ENCODE data around the gene SLC13A4. TPM values are rescaled to one million over a fixed set of nuclear protein-coding genes. Genes with fewer than 3 reads are reported as not detected.
A peak's percentile ranks its signal among the peaks of the same experiment; 100 is the strongest.

Gene SLC13A4
- total and polyA plus RNA-seq, 2 of the 13 experiments (the other 11 are each of a cell fraction or from before 2014, with no cell fraction given), result 0.04 TPM; not detected in 1

- TF ChIP-seq, protein P1, sequence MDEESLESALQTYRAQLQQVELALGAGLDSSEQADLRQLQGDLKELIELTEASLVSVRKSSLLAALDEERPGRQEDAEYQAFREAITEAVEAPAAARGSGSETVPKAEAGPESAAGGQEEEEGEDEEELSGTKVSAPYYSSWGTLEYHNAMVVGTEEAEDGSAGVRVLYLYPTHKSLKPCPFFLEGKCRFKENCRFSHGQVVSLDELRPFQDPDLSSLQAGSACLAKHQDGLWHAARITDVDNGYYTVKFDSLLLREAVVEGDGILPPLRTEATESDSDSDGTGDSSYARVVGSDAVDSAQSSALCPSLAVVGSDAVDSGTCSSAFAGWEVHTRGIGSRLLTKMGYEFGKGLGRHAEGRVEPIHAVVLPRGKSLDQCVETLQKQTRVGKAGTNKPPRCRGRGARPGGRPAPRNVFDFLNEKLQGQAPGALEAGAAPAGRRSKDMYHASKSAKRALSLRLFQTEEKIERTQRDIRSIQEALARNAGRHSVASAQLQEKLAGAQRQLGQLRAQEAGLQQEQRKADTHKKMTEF (CRISPR knock-in tag; IDR thresholded peaks at IDR 0.05), result peak; percentile 91; the same call in 1 of the 2 replicates
- TF ChIP-seq ZNF878 (CRISPR knock-in tag; IDR thresholded peaks at IDR 0.05), result no peak
- peak; percentile 88 for TF ChIP-seq DMAP1 (CRISPR knock-in tag; IDR thresholded peaks at IDR 0.05)
- TF ChIP-seq RNF219 (CRISPR knock-in tag; IDR thresholded peaks at IDR 0.05), result 0 out of 2 replicates have a peak, but pooled peaks have one; percentile 73
- peak; percentile 75; the same call in 1 of the 2 replicates for TF ChIP-seq ZBTB3 (CRISPR knock-in tag; IDR thresholded peaks at IDR 0.05; ENCODE audit: borderline replicate concordance, low read depth)
- TF ChIP-seq ZNF350 (CRISPR knock-in tag; IDR thresholded peaks at IDR 0.05; ENCODE audit: borderline replicate concordance, low read depth), result peak; percentile 76
- no peak for TF ChIP-seq PBX2 (CRISPR knock-in tag; IDR thresholded peaks at IDR 0.05)
- TF ChIP-seq, protein P2, sequence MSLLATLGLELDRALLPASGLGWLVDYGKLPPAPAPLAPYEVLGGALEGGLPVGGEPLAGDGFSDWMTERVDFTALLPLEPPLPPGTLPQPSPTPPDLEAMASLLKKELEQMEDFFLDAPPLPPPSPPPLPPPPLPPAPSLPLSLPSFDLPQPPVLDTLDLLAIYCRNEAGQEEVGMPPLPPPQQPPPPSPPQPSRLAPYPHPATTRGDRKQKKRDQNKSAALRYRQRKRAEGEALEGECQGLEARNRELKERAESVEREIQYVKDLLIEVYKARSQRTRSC (CRISPR knock-in tag; IDR thresholded peaks at IDR 0.05; ENCODE audit: low read depth), result no peak
- no peak for TF ChIP-seq ZNF839 (CRISPR knock-in tag; IDR thresholded peaks at IDR 0.05; ENCODE audit: borderline replicate concordance)
- no peak for TF ChIP-seq RARA (CRISPR knock-in tag; IDR thresholded peaks at IDR 0.05)
- TF ChIP-seq, protein P3, sequence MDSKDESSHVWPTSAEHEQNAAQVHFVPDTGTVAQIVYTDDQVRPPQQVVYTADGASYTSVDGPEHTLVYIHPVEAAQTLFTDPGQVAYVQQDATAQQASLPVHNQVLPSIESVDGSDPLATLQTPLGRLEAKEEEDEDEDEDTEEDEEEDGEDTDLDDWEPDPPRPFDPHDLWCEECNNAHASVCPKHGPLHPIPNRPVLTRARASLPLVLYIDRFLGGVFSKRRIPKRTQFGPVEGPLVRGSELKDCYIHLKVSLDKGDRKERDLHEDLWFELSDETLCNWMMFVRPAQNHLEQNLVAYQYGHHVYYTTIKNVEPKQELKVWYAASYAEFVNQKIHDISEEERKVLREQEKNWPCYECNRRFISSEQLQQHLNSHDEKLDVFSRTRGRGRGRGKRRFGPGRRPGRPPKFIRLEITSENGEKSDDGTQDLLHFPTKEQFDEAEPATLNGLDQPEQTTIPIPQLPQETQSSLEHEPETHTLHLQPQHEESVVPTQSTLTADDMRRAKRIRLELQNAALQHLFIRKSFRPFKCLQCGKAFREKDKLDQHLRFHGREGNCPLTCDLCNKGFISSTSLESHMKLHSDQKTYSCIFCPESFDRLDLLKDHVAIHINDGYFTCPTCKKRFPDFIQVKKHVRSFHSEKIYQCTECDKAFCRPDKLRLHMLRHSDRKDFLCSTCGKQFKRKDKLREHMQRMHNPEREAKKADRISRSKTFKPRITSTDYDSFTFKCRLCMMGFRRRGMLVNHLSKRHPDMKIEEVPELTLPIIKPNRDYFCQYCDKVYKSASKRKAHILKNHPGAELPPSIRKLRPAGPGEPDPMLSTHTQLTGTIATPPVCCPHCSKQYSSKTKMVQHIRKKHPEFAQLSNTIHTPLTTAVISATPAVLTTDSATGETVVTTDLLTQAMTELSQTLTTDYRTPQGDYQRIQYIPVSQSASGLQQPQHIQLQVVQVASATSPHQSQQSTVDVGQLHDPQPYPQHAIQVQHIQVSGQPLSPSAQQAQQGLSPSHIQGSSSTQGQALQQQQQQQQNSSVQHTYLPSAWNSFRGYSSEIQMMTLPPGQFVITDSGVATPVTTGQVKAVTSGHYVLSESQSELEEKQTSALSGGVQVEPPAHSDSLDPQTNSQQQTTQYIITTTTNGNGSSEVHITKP (CRISPR knock-in tag; IDR thresholded peaks at IDR 0.05; ENCODE audit: low read depth), result peak; percentile 34; the same call in 1 of the 2 replicates
- peak; percentile 93 for TF ChIP-seq SP4 (CRISPR knock-in tag; IDR thresholded peaks at IDR 0.05)
- no peak for TF ChIP-seq FLYWCH1 (CRISPR knock-in tag; IDR thresholded peaks at IDR 0.05)
- TF ChIP-seq NKX3-1 (CRISPR knock-in tag; IDR thresholded peaks at IDR 0.05), result peak; percentile 80
- peak; percentile 84; the same call in 1 of the 2 replicates for TF ChIP-seq ZSCAN21 (CRISPR knock-in tag; IDR thresholded peaks at IDR 0.05; ENCODE audit: borderline replicate concordance)
- TF ChIP-seq NFE2L1 (CRISPR knock-in tag; IDR thresholded peaks at IDR 0.05; ENCODE audit: borderline replicate concordance), result no peak
- TF ChIP-seq SRSF1 (optimal IDR thresholded peaks at IDR 0.05; ENCODE audit: low read depth, low read length), result peak; percentile 94
- no peak; the same call in 1 of the 2 replicates for TF ChIP-seq FOSL2 (CRISPR knock-in tag; IDR thresholded peaks at IDR 0.05)
- TF ChIP-seq ETV6 (CRISPR knock-in tag; conservative IDR thresholded peaks at IDR 0.05), result peak; percentile 76; the same call in 1 of the 2 replicates
- TF ChIP-seq LCORL (IDR thresholded peaks at IDR 0.05), result no peak
- TF ChIP-seq LCORL (CRISPR knock-in tag; IDR thresholded peaks at IDR 0.05), result peak; percentile 39; the same call in 1 of the 2 replicates
Measured at GRCh38 chr7:135662373-135663114, 65.4 kb downstream of the SLC13A4 start, which contains the start of gene STMP1 (continued).

Measured in HepG2 (cell line).